T follicular helper cell (primary cell): ENCODE data around the gene PACS1.
"Not testable (repeated sequence)": the region's sequence is repeated elsewhere in the genome, so short reads cannot be mapped to it uniquely, and the experiment has no call there.

Source experiments
- DNase-seq: peaks from one replicate; pipeline ENCODE4 v3.0.0-alpha.2; 2020; ENCODE audit warnings: low read depth

Gene PACS1

GRCh38 chr11:66076561-66076960, 6.5 kb downstream of the PACS1 start:
- no peak for DNase-seq

DNA sequence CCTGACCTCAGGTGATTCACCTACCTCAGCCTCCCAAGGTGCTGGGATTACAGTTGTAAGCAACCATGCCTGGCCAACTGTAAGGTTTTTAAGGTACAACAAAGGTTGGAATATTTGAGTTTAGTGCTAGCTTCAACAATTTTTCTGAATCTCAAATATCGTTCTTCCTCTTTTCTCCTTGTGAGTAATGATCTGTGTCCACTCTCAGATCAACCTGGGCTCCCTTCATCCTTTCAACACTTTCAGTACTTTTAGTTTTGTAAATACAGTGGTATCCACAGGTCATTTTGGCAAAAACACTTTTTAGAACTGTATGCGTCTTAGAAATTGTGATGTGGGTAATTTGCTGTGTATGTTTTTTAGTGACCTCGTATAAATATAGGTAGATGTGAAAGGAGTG, 7.9 kb downstream of the PACS1 start:
- no peak for DNase-seq

- not testable (repeated sequence) for DNase-seq
These were observed 8.9 kb downstream of the PACS1 start for GRCh38 chr11:66078949-66079348.

DNA sequence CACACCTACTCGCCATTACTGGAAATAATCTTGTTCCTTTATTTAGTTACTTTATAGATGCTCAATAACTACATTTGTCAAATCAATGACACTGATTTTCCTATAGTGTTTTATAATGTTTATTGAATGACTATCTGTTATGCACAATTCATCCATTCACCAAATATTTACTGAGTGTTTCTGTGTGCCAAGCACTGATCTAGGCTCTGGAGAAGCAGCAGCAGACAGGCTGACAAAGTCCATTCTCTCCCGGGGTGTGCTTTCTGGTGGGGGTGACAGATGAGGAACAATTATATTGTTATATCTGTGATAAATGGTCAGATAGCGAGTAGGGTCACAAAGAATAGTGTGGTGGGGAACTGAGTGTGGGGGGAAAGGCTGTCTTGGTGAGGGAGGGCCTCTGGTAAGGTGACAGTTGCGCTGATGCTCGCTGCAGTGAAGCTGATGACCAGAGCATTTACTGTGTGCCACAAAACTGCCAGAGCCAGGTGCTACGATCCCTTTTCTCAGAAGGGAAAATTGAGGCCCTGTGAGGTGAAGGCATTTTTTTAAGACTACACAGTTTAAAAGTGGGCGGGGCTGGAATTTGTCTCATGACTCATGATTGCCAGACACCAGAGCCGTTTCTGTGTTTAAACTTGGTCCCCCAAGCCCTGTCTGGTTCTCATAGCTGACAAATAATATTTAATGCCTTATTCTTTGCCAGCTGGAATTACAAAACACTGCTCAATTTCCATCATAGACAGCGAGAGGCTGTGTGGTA, 10.2 kb downstream of the PACS1 start:
- DNase-seq = peak; percentile 76

- DNase-seq = peak; percentile 78
These were observed 11.4 kb downstream of the PACS1 start for GRCh38 chr11:66081505-66081904.

DNA sequence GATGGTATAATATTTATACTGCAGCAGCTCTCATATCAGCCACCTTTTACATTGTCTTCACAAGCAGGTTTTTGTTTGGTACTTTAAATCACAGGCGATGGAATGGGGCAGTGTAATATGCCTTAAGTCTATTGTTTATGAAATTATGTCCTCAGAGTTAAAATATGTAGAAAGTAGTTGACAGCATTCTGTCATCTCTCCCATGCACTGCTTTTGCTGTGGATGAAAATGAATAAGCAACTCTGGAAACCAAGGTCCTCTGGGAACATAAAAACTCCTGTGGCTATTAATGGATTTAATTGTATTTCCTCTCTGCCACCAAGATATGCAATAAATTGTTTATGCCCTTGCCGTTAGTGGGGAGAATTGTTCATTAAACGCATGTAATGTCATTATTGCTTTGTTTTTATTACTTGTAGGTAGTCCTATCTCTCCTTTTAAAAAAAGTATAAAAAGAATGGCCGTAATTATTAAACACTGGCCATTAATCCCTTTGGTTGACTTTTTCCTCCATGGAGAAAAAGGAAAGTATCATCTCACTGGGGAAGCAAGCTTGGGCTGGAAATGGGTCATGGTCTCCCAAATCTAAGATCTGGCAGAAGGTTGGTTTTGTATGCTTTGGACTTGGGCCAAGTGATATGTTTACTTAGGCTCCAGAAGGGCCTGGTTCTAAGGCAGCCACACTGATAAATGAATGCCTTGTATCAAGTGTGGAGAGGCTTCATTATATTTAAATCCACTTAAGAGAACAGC, 13.1 kb downstream of the PACS1 start:
- no peak for DNase-seq

DNA sequence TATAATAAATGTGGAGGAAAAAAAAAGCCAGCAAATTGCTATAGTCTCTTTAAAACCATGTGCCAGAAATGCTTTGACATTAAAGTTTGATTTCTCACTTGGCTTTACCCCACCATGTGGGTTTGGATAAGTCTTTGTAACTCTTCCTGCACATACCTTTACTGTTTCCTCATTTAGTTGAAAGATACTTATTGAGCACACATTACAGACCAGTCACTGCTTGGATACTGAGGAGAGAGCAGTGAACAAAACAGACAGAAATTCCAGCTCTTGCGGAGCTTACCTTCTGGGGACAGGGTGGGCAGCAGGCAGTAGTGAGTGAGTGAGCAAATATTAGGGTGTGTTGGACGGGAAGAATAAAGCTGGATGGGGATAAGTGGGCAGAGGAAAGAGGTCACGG, 13.7 kb downstream of the PACS1 start:
- DNase-seq = no peak

- no peak for DNase-seq
These were observed 14.9 kb downstream of the PACS1 start for GRCh38 chr11:66084821-66085475.

- no peak for DNase-seq
These were observed 17.3 kb downstream of the PACS1 start for GRCh38 chr11:66087148-66087908.

DNA sequence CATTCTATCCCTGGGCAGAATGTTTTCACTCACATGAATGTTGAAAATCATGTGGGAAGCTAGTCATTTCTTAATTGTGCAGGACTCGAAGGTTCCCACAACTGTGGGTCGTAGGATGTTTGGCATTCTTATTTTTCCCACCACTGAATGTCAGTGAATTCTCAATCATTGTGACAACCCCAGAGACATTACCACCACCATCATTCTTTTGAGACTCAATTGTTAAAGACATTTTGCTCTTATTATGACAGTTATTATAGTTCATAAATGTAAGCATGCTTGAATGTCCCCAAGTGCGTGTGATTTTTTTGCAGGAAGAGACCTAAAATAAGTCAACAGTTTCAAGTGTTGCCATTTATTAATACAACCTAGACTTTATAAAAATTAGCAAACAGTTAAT, 19.0 kb downstream of the PACS1 start:
- DNase-seq = no peak

GRCh38 chr11:66090288-66090687, 20.2 kb downstream of the PACS1 start:
- no peak for DNase-seq

- DNase-seq = not testable (repeated sequence)
These were observed 22.1 kb downstream of the PACS1 start for GRCh38 chr11:66092125-66092524.

- not testable (repeated sequence) for DNase-seq
These were observed 29.7 kb downstream of the PACS1 start for GRCh38 chr11:66099746-66100145.

- DNase-seq = peak; percentile 62
These were observed 30.4 kb downstream of the PACS1 start for GRCh38 chr11:66100272-66101065.

GRCh38 chr11:66101066-66101464, 31.0 kb downstream of the PACS1 start:
- no peak for DNase-seq

DNA sequence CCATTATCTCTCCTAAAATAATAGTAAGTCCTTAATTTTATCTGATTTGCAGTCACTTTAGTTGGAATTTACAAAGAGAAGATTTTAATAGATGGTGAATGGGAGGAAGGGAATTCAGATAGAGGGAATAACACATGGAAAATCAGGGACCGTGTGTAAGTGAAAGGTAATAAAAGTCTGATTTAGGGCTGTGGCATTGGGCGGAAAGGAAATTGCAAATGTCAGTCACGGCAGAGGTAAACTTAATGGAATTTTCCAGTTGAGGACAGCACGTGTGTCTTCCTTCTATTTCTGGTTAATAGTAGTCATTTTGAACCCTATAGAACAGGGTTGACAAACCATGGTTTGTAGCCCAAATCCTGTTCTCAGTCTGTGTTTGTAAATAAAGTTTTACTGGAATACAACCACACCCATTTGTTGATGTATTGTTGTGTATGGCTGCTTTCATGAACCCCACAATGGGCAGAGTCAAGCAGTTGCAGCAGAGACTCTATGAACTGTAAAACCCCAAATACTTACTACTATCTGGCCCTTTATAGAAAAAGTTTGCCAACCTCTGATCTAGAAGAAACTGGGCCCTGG, 34.1 kb downstream of the PACS1 start:
- no peak for DNase-seq

DNA sequence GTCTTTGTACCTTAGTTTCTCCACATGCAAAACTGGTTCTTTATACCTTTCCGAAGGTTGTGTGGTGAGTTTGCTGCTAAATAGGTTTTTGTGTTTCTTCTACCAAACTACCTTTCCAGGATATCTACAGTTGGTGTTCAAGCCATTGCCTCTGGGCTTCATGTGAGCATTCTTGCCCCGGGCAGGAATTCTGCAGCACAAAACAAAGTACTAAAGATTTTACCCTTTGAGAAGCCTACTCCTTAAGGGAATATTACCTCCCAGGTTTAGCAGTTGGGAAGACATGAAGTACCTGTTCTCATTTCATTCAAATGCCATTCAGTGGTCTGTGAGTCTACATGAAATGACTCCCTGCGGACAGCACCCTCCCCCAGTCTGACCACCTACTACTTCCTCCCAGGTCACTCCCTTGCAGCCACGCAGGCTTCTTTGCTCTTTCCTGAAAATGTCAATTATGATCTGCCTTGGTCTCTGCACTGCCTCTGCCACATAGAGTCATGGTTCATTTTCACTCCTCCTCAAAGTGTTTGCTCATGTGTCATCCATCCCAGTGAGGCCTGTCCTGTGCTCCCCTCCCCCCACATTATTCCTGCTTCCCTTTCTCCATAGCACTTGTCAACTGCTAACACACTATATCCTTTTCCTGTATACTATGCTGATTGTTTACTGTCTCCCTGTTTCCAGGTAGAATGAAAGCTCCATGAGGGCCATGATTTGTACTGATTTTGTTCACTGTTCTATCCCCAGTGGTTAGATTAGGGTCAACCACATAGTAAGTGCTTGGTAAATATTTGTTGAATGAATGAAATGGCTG, 36.9 kb downstream of the PACS1 start:
- no peak for DNase-seq

GRCh38 chr11:66107600-66108510, 37.8 kb downstream of the PACS1 start:
- DNase-seq = no peak

DNA sequence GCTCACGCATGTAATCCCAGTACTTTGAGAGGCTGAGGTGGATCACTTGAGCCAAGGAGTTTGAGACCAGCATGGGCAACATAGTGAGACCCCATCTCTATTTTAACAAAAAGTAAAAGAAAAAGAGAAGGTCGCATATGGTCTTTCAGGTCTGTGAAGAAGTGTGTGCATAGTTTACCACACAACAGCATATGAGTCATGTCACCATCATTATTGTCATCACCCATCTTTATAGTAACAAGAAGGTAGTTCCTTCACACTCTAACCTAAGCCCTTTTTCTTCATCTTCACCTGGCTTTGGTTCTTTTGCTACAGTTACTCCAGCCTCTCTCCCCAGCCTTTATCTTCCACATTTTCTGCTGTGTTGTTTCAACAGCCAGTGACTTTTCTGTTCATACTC, 39.2 kb downstream of the PACS1 start:
- DNase-seq = no peak
